Measurements from ENCODE around the gene SAMD11. TPM values are rescaled to one million over a fixed set of nuclear protein-coding genes. Genes with fewer than 3 reads are reported as not detected.
A peak's percentile ranks its signal among the peaks of the same experiment; 100 is the strongest.

The SAMD11 gene
- total RNA-seq, 2 experiments from 2014 or later: 0.06 TPM; not detected in 1

GRCh38 chr1:903305-903704 lies 20.4 kb upstream of the SAMD11 start:
- BruUV-seq (replicated peaks): no TSS peak
- TF ChIP-seq EZH2phosphoT487 (IDR thresholded peaks at IDR 0.05; ENCODE audit: borderline replicate concordance, low read depth, low read length) (no peak), CTCF (conservative IDR thresholded peaks at IDR 0.05; ENCODE audit: low read length) (no peak)
- no peak overlapping the region for H3K4me2 ChIP-seq (ENCODE audit: low read length)
- no peaks in the 10 kb centered on the region for H3K9me3 ChIP-seq (ENCODE audit: low read length)
- intact Hi-C loops (cut with micrococcal nuclease; ENCODE audit: unreplicated experiment): loop anchor here (5.0 kb wide), 1 partner anchor 34 kb away; no protein-coding TSS in a partner anchor
- CTCF ChIA-PET (ENCODE audit: unreplicated experiment): no interaction called here
- no peak overlapping the region for H2AFZ ChIP-seq (ENCODE audit: low read length)
- no peaks in the 10 kb centered on the region for H3K9me2 ChIP-seq (ENCODE audit: insufficient read depth, low read length)
- no peak overlapping the region for H3K27ac ChIP-seq (ENCODE audit: low read depth, low read length, poor library complexity, severe bottlenecking)
- no peaks in the 10 kb centered on the region for H3K36me3 ChIP-seq (ENCODE audit: insufficient read depth, low read length)
- peaks cover 7% of the 10 kb centered on the region for H3K4me1 ChIP-seq (ENCODE audit: insufficient read depth, low read length, poor library complexity, severe bottlenecking)
- no peak for DNase-seq (ENCODE audit: low spot score)
- no peak overlapping the region for H3K4me3 ChIP-seq (ENCODE audit: low read depth, low read length, poor library complexity, severe bottlenecking)
- H4K20me1 ChIP-seq (ENCODE audit: insufficient read depth, low read length): no peaks in the 10 kb centered on the region
- H3K79me2 ChIP-seq (ENCODE audit: insufficient read depth, low read depth, low read length): no peaks in the 10 kb centered on the region
- POLR2A ChIA-PET: no interaction called here

- Histone ChIP-seq H3K79me2 (ENCODE audit: insufficient read depth, low read depth, low read length) (no peaks in the 10 kb centered on the region), H3K9me3 (ENCODE audit: low read length) (no peaks in the 10 kb centered on the region), H3K9me2 (ENCODE audit: insufficient read depth, low read length) (no peaks in the 10 kb centered on the region), H3K4me3 (ENCODE audit: low read depth, low read length, poor library complexity, severe bottlenecking) (no peak overlapping the region), H3K36me3 (ENCODE audit: insufficient read depth, low read length) (no peaks in the 10 kb centered on the region), H3K4me2 (ENCODE audit: low read length) (no peak overlapping the region), H4K20me1 (ENCODE audit: insufficient read depth, low read length) (no peaks in the 10 kb centered on the region), H3K27ac (ENCODE audit: low read depth, low read length, poor library complexity, severe bottlenecking) (no peak overlapping the region), H2AFZ (ENCODE audit: low read length) (no peak overlapping the region), H3K4me1 (ENCODE audit: insufficient read depth, low read length, poor library complexity, severe bottlenecking) (peaks cover 7% of the 10 kb centered on the region)
- TF ChIP-seq EZH2phosphoT487 (IDR thresholded peaks at IDR 0.05; ENCODE audit: borderline replicate concordance, low read depth, low read length): no peak
- no peak for TF ChIP-seq CTCF (conservative IDR thresholded peaks at IDR 0.05; ENCODE audit: low read length)
- intact Hi-C loops (cut with micrococcal nuclease; ENCODE audit: unreplicated experiment): loop anchor here (1.0 to 5.0 kb wide), 2 partner anchors 34 to 73 kb away; no protein-coding TSS in a partner anchor
- POLR2A ChIA-PET: no interaction called here
- BruUV-seq (replicated peaks): no TSS peak
- DNase-seq (ENCODE audit: low spot score): no peak
- CTCF ChIA-PET (ENCODE audit: unreplicated experiment): no interaction called here
Measured at GRCh38 chr1:903721-904271, 19.9 kb upstream of the SAMD11 start.

- H3K4me2 ChIP-seq (ENCODE audit: low read length): peak overlapping the region; percentile 56; the same call in 1 of the 2 replicates
- ChIA-PET POLR2A (interaction anchor here (0.6 kb wide), 1 partner anchor 98 kb away, joined by 7 read pairs; no protein-coding TSS in a partner anchor), CTCF (ENCODE audit: unreplicated experiment) (no interaction called here)
- no peak overlapping the region for H3K27ac ChIP-seq (ENCODE audit: low read depth, low read length, poor library complexity, severe bottlenecking)
- no peaks in the 10 kb centered on the region for H4K20me1 ChIP-seq (ENCODE audit: insufficient read depth, low read length)
- TF ChIP-seq CTCF (conservative IDR thresholded peaks at IDR 0.05; ENCODE audit: low read length) (peak; percentile 74), EZH2phosphoT487 (IDR thresholded peaks at IDR 0.05; ENCODE audit: borderline replicate concordance, low read depth, low read length) (no peak)
- DNase-seq (ENCODE audit: low spot score): peak; percentile 74
- peak overlapping the region; percentile 64 for H3K4me3 ChIP-seq (ENCODE audit: low read depth, low read length, poor library complexity, severe bottlenecking)
- no peaks in the 10 kb centered on the region for H3K9me3 ChIP-seq (ENCODE audit: low read length)
- intact Hi-C loops (cut with micrococcal nuclease; ENCODE audit: unreplicated experiment): loop anchor here (1.0 to 5.0 kb wide), 2 partner anchors 33 to 72 kb away; no protein-coding TSS in a partner anchor
- H3K36me3 ChIP-seq (ENCODE audit: insufficient read depth, low read length): no peaks in the 10 kb centered on the region
- H2AFZ ChIP-seq (ENCODE audit: low read length): no peak overlapping the region
- no TSS peak for BruUV-seq (replicated peaks)
- H3K9me2 ChIP-seq (ENCODE audit: insufficient read depth, low read length): no peaks in the 10 kb centered on the region
- H3K4me1 ChIP-seq (ENCODE audit: insufficient read depth, low read length, poor library complexity, severe bottlenecking): peaks cover 7% of the 10 kb centered on the region
- no peaks in the 10 kb centered on the region for H3K79me2 ChIP-seq (ENCODE audit: insufficient read depth, low read depth, low read length)
Measured at GRCh38 chr1:904310-904950, 19.3 kb upstream of the SAMD11 start.

Measured in OCI-LY7 (cell line).